ENCODE results near the gene KIF6.

DNA sequence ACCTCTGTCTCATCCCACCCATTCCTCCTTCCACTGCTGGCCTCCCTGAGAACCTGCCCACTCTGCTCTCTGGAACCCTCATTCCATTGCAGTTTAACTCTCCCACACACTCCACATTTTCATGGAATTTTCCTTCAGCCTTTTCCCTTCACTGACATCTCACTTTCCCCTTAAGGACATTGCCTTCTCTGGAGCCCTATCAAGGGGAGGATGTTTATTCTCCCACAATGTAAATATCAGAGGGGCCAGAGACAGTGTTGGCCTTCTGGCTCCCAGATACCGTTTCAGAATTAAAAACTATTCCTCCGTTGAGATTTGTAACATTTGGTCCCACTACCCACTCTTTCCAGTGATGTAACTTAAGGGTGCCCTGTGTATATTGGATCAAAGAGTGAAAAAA lies 203.2 kb downstream of the KIF6 start:
- no peak for TF ChIP-seq POLR2A (IDR thresholded peaks at IDR 0.05)
- TF ChIP-seq, protein P1, sequence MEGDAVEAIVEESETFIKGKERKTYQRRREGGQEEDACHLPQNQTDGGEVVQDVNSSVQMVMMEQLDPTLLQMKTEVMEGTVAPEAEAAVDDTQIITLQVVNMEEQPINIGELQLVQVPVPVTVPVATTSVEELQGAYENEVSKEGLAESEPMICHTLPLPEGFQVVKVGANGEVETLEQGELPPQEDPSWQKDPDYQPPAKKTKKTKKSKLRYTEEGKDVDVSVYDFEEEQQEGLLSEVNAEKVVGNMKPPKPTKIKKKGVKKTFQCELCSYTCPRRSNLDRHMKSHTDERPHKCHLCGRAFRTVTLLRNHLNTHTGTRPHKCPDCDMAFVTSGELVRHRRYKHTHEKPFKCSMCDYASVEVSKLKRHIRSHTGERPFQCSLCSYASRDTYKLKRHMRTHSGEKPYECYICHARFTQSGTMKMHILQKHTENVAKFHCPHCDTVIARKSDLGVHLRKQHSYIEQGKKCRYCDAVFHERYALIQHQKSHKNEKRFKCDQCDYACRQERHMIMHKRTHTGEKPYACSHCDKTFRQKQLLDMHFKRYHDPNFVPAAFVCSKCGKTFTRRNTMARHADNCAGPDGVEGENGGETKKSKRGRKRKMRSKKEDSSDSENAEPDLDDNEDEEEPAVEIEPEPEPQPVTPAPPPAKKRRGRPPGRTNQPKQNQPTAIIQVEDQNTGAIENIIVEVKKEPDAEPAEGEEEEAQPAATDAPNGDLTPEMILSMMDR (IDR thresholded peaks at IDR 0.05) = no peak
